Calu3 (cell line): ENCODE results near the gene HPD. TPM values are rescaled to one million over a fixed set of nuclear protein-coding genes. Genes with fewer than 3 reads are reported as not detected.

Experiments
- BruUV-seq: library from RNA; stranded (reverse); fragments of 400-500 nt; replicated peaks from 2 replicates; lab custom pipeline; 2021; lab: Mats Ljungman, UMichigan
- CTCF ChIA-PET: fragments of 300-600 bp; sonication (Branson Sonifier 250); formaldehyde crosslinking; loops from one replicate; lab custom pipeline; 2022; ENCODE audit warnings: antibody characterized with exemption; lab: Charles Lee
- DNase-seq: peaks from one replicate; pipeline ENCODE4 v3.0.0; 2022
- H3K27ac Mint-ChIP-seq: one replicate; pipeline ENCODE4 v1.8.0; 2022; ENCODE audit warnings: mixed read lengths; ENCODE audit not compliant: unreplicated experiment
- H3K27me3 Mint-ChIP-seq: one replicate; pipeline ENCODE4 v1.8.0; 2022; ENCODE audit warnings: mixed read lengths; ENCODE audit not compliant: unreplicated experiment
- H3K36me3 Mint-ChIP-seq: one replicate; pipeline ENCODE4 v1.8.0; 2022; ENCODE audit warnings: mild to moderate bottlenecking, moderate library complexity, mixed read lengths; ENCODE audit not compliant: insufficient read depth, unreplicated experiment
- H3K4me1 Mint-ChIP-seq: one replicate; pipeline ENCODE4 v1.8.0; 2022; ENCODE audit warnings: mild to moderate bottlenecking, low read depth, mixed read lengths; ENCODE audit not compliant: unreplicated experiment
- H3K4me3 Mint-ChIP-seq: one replicate; pipeline ENCODE4 v1.8.0; 2022; ENCODE audit warnings: mild to moderate bottlenecking, low read depth, moderate library complexity, mixed read lengths; ENCODE audit not compliant: unreplicated experiment
- H3K9me3 Mint-ChIP-seq: one replicate; pipeline ENCODE4 v1.8.0; 2022; ENCODE audit warnings: low read depth, mixed read lengths; ENCODE audit not compliant: unreplicated experiment
- intact Hi-C: fragments of 100-400 bp; cut with micrococcal nuclease; formaldehyde crosslinking; loops from one replicate; pipeline ENCODE4 v1.10.0; 2022; ENCODE audit not compliant: unreplicated experiment
- total RNA-seq: library from RNA; stranded (reverse); gene quantifications from 2 replicates; pipeline ENCODE4 v1.2.3, GENCODE V29; 2022
- TF ChIP-seq, protein P1 (sequence below): fragments of 200-600 bp; IDR thresholded peaks from one replicate; pipeline ENCODE4 v1.8.0; 2022; ENCODE audit warnings: antibody characterized with exemption; ENCODE audit not compliant: unreplicated experiment

HPD gene
- total RNA-seq, 1 experiment from 2014 or later: not detected

DNA sequence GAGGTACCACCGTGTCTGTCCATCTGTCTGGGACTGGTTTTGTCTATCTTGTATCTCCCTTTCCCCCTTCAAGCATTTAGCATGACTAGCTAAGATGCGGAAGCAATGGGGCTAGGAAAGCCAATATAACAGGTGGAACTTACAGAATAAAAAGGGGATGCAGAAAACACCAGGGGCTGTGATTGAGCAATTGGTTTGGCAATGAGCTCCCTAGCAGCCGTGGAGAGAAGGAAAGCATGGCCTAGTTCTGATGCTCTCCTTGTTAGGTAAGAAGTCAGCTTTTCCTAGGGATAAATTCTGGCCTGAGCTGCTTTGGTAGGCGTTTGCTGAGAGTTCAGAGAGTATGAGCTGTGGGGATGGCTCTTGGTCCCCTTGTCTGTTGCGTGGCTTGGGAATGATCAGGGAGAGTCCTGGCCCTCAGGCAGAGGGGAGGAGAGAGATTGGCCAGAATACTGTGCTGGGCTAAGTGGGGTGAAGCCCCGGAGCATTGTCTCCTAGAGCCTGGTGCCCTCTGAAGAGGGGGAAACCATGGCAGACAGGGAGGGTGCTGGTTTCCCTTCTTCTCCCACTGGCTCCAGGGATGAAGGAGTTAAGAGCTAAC is 47.7 kb downstream of the HPD start:
- no peak for DNase-seq
- TF ChIP-seq, protein P1, sequence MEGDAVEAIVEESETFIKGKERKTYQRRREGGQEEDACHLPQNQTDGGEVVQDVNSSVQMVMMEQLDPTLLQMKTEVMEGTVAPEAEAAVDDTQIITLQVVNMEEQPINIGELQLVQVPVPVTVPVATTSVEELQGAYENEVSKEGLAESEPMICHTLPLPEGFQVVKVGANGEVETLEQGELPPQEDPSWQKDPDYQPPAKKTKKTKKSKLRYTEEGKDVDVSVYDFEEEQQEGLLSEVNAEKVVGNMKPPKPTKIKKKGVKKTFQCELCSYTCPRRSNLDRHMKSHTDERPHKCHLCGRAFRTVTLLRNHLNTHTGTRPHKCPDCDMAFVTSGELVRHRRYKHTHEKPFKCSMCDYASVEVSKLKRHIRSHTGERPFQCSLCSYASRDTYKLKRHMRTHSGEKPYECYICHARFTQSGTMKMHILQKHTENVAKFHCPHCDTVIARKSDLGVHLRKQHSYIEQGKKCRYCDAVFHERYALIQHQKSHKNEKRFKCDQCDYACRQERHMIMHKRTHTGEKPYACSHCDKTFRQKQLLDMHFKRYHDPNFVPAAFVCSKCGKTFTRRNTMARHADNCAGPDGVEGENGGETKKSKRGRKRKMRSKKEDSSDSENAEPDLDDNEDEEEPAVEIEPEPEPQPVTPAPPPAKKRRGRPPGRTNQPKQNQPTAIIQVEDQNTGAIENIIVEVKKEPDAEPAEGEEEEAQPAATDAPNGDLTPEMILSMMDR: no peak
- Mint-ChIP-seq H3K27me3 (no peaks in the 10 kb centered on the region), H3K4me3 (peak overlapping the region; percentile 94), H3K27ac (peak overlapping the region; percentile 81), H3K4me1 (peaks cover 41% of the 10 kb centered on the region), H3K36me3 (peaks cover 84% of the 10 kb centered on the region), H3K9me3 (no peaks in the 10 kb centered on the region)
- CTCF ChIA-PET: interaction anchor here (0.6 to 4.6 kb wide), 5 partner anchors 8 to 230 kb away, joined by 4 to 179 read pairs (median 7); partner anchors contain the start of genes RHOF and SETD1B
- intact Hi-C loops: no loop called here
- no TSS peak for BruUV-seq

DNA sequence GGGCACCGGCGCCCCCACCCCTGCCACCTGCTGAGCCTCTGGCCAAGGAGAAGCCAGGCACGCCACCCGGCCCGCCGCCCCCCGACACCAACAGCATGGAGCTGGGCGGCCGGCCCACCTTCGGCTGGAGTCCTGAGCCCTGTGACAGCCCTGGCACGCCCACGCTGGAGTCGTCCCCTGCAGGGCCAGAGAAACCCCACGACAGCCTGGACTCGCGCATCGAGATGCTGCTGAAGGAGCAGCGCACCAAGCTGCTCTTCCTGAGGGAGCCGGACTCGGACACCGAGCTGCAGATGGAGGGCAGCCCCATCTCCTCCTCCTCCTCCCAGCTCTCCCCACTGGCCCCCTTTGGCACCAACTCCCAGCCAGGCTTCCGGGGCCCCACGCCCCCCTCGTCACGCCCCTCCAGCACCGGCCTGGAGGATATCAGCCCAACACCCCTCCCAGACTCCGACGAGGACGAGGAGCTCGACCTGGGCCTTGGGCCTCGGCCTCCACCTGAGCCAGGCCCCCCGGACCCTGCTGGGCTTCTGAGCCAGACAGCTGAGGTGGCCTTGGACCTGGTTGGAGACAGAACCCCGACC is 48.3 kb downstream of the HPD start:
- Mint-ChIP-seq H3K27ac (no peak overlapping the region), H3K9me3 (no peaks in the 10 kb centered on the region), H3K27me3 (no peaks in the 10 kb centered on the region), H3K4me3 (no peak overlapping the region), H3K36me3 (peaks cover 84% of the 10 kb centered on the region), H3K4me1 (peaks cover 43% of the 10 kb centered on the region)
- intact Hi-C loops: no loop called here
- CTCF ChIA-PET: interaction anchor here (2.3 to 4.6 kb wide), 3 partner anchors 8 to 24 kb away, joined by 7 to 179 read pairs (median 13); partner anchors contain the start of genes RHOF and SETD1B
- no peak for DNase-seq
- no TSS peak for BruUV-seq
- TF ChIP-seq, protein P1: no peak

DNA sequence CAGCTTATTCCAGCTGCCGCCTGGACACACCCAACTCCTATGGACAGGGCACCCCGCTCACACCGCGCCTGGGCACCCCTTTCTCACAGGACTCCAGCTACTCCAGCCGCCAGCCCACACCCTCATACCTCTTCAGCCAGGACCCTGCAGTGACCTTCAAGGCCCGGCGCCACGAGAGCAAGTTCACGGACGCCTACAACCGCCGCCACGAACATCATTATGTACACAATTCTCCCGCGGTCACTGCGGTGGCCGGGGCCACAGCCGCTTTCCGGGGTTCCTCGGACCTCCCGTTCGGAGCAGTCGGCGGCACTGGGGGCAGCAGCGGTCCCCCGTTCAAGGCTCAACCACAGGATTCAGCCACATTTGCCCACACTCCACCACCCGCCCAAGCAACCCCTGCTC is 48.9 kb downstream of the HPD start:
- peaks cover 84% of the 10 kb centered on the region for H3K36me3 Mint-ChIP-seq
- peaks cover 43% of the 10 kb centered on the region for H3K4me1 Mint-ChIP-seq
- DNase-seq: no peak
- H3K4me3 Mint-ChIP-seq: no peak overlapping the region
- TSS peak; percentile 1 for BruUV-seq
- H3K27ac Mint-ChIP-seq: no peak overlapping the region
- CTCF ChIA-PET: interaction anchor here (4.6 kb wide), 1 partner anchor 13 kb away, joined by 179 read pairs; the partner anchor contains the start of gene RHOF
- H3K9me3 Mint-ChIP-seq: no peaks in the 10 kb centered on the region
- TF ChIP-seq, protein P1: no peak
- intact Hi-C loops: no loop called here
- H3K27me3 Mint-ChIP-seq: no peaks in the 10 kb centered on the region

DNA sequence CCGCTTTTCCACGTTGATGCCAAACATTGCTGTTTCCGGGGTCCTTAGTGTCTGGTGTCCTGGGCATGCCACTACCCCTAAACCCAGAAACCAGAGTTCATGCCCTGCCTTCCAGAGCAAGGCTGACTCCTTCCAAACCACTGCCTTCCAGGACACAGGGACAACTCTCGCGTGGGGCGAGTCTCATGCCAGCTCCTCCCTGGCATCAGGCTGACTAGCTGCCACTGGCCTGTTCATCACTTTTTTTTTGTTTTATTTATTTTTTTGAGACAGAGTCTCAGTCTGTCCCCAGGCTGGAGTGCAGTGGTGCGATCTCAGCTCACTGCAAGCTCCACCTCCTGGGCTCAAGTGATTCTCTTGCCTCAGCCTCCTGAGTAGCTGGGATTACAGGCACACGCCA is 50.0 kb downstream of the HPD start:
- peaks cover 88% of the 10 kb centered on the region for H3K36me3 Mint-ChIP-seq
- CTCF ChIA-PET: interaction anchor here (4.6 kb wide), 1 partner anchor 12 kb away, joined by 179 read pairs; the partner anchor contains the start of gene RHOF
- H3K9me3 Mint-ChIP-seq: no peaks in the 10 kb centered on the region
- peaks cover 39% of the 10 kb centered on the region for H3K4me1 Mint-ChIP-seq
- H3K4me3 Mint-ChIP-seq: no peak overlapping the region
- TF ChIP-seq, protein P1: no peak
- no peak overlapping the region for H3K27ac Mint-ChIP-seq
- no TSS peak for BruUV-seq
- DNase-seq: no peak
- intact Hi-C loops: no loop called here
- no peaks in the 10 kb centered on the region for H3K27me3 Mint-ChIP-seq
